ENCODE measurements around the gene ADD3.
"Not testable (repeated sequence)": the region's sequence is repeated elsewhere in the genome, so short reads cannot be mapped to it uniquely, and the experiment has no call there.

ADD3 gene

GRCh38 chr10:109976681-109977080 lies 31.1 kb upstream of the ADD3 start:
- DNase-seq, result no peak

- DNase-seq, result no peak
Observed at GRCh38 chr10:109977382-109977806, 30.4 kb upstream of the ADD3 start.

GRCh38 chr10:109978481-109978880 lies 29.3 kb upstream of the ADD3 start:
- DNase-seq, result no peak

GRCh38 chr10:109979215-109979614 lies 28.6 kb upstream of the ADD3 start:
- no peak for DNase-seq

GRCh38 chr10:109981650-109982049 lies 26.1 kb upstream of the ADD3 start:
- DNase-seq, result no peak

GRCh38 chr10:109982123-109982522 lies 25.7 kb upstream of the ADD3 start:
- no peak for DNase-seq

GRCh38 chr10:109982812-109983211 lies 25.0 kb upstream of the ADD3 start:
- DNase-seq, result no peak

GRCh38 chr10:109984013-109984412 lies 23.8 kb upstream of the ADD3 start:
- no peak for DNase-seq

- DNase-seq, result not testable (repeated sequence)
Observed at GRCh38 chr10:109985768-109986167, 22.0 kb upstream of the ADD3 start.

GRCh38 chr10:109987452-109988211 lies 20.2 kb upstream of the ADD3 start:
- DNase-seq, result no peak

- no peak for DNase-seq
Observed at GRCh38 chr10:109988212-109988596, 19.6 kb upstream of the ADD3 start.

- no peak for DNase-seq
Observed at GRCh38 chr10:109991266-109991855, 16.4 kb upstream of the ADD3 start.

GRCh38 chr10:109992485-109992884 lies 15.3 kb upstream of the ADD3 start:
- DNase-seq, result no peak

GRCh38 chr10:109993551-109994330 lies 14.0 kb upstream of the ADD3 start:
- no peak for DNase-seq

- DNase-seq, result no peak
Observed at GRCh38 chr10:109994711-109995577, 12.8 kb upstream of the ADD3 start.

- no peak for DNase-seq
Observed at GRCh38 chr10:109995595-109995994, 12.2 kb upstream of the ADD3 start.

GRCh38 chr10:109996225-109996624 lies 11.6 kb upstream of the ADD3 start:
- no peak for DNase-seq

GRCh38 chr10:109996766-109997171 lies 11.0 kb upstream of the ADD3 start:
- DNase-seq, result no peak

- no peak for DNase-seq
Observed at GRCh38 chr10:109997233-109997632, 10.6 kb upstream of the ADD3 start.

GRCh38 chr10:109998513-109998912 lies 9.3 kb upstream of the ADD3 start:
- DNase-seq, result no peak

GRCh38 chr10:110002801-110003523 lies 4.8 kb upstream of the ADD3 start:
- no peak for DNase-seq

GRCh38 chr10:110003524-110003885 lies 4.3 kb upstream of the ADD3 start:
- no peak for DNase-seq
